K562 (cell line): ENCODE measurements around the gene LCP2.

ENCODE experiments used
- CHD1 ChIP-seq: fragments of 200-600 bp; sonication (generic); IDR thresholded peaks from one replicate; pipeline ENCODE4 v1.6.1; 2012; ENCODE audit warnings: mild to moderate bottlenecking, moderate library complexity, low read length, inconsistent platforms
- CREB1 ChIP-seq, 2 experiments: sonication (generic) in 1 of 2; formaldehyde crosslinking in 1 of 2; IDR thresholded peaks; 2 replicates each; pipeline versions ENCODE4 v1.6.1 to v1.8.0; 2012 to 2022; ENCODE audit warnings: inconsistent platforms in 1 of 2, mild to moderate bottlenecking in 1 of 2, missing genetic modification reagents in 1 of 2, moderate library complexity in 1 of 2
- ERF ChIP-seq: fragments of 450-650 bp; formaldehyde crosslinking; IDR thresholded peaks from 2 replicates; pipeline ENCODE4 v1.4.0; 2020; ENCODE audit warnings: mild to moderate bottlenecking, mixed read lengths
- MTA2 ChIP-seq: fragments of 450-650 bp; IDR thresholded peaks from 2 replicates; pipeline ENCODE4 v1.6.1; 2016; ENCODE audit warnings: low read depth
- MTA3 ChIP-seq: fragments of 450-650 bp; formaldehyde crosslinking; IDR thresholded peaks from 2 replicates; pipeline ENCODE4 v1.6.1; 2017; ENCODE audit warnings: mild to moderate bottlenecking, borderline replicate concordance
- NBN ChIP-seq: fragments of 450-650 bp; IDR thresholded peaks from 2 replicates; pipeline ENCODE4 v1.6.1; 2016; ENCODE audit warnings: low read depth, mild to moderate bottlenecking
- NR2F6 ChIP-seq: fragments of 450-650 bp; formaldehyde crosslinking; IDR thresholded peaks from 2 replicates; pipeline ENCODE4 v1.4.0; 2020; ENCODE audit warnings: mild to moderate bottlenecking
- POLR2AphosphoS5 ChIP-seq: IDR thresholded peaks from 2 replicates; pipeline ENCODE4 v1.6.1; 2011; ENCODE audit warnings: mild to moderate bottlenecking, low read depth, low read length, moderate library complexity; ENCODE audit not compliant: control insufficient read depth, insufficient read depth
- RAD21 ChIP-seq, 2 experiments: fragments of 250-450 bp in 1 of 2; fragments of 450-650 bp in 1 of 2; sonication (Bioruptor Pico) in 1 of 2; formaldehyde crosslinking in 1 of 2; IDR thresholded peaks in 1 of 2; conservative IDR thresholded peaks in 1 of 2; 2 replicates each; pipeline versions ENCODE4 v1.4.0 to v1.8.0; 2020 to 2022; ENCODE audit warnings: mild to moderate bottlenecking in 2 of 2, moderate library complexity in 1 of 2
- SP1 ChIP-seq: sonication (generic); formaldehyde crosslinking; IDR thresholded peaks from 2 replicates; pipeline ENCODE4 v1.8.1; 2022; ENCODE audit warnings: mild to moderate bottlenecking, missing genetic modification reagents
- ZNF561 ChIP-seq: fragments of 450-650 bp; formaldehyde crosslinking; conservative IDR thresholded peaks from 2 replicates; pipeline ENCODE4 v1.4.0; 2020; ENCODE audit warnings: mild to moderate bottlenecking, moderate library complexity
- TF ChIP-seq, protein P1 (sequence below): fragments of 450-650 bp; IDR thresholded peaks from 2 replicates; pipeline ENCODE4 v1.6.1; 2016; ENCODE audit warnings: missing biosample characterization, missing genetic modification characterization
- TF ChIP-seq, protein P2 (sequence below), 3 experiments: IDR thresholded peaks in 2 of 3; conservative IDR thresholded peaks in 1 of 3; 2 replicates each; pipeline ENCODE4 v1.5.1; 2011 to 2012; ENCODE audit warnings: low read length in 3 of 3, mild to moderate bottlenecking in 3 of 3, control low read depth in 2 of 3, improper control_type of control experiment in 1 of 3, inconsistent platforms in 1 of 3, low read depth in 1 of 3, mixed read lengths in 1 of 3, moderate library complexity in 1 of 3; ENCODE audit not compliant: insufficient read depth in 2 of 3
- TF ChIP-seq, protein P3 (sequence below), 2 experiments: fragments of 450-650 bp in 1 of 2; sonication (generic) in 1 of 2; formaldehyde crosslinking in 1 of 2; IDR thresholded peaks; 2 replicates each; pipeline versions ENCODE4 v1.7.1 to v1.9.0; 2016 to 2022; ENCODE audit warnings: inconsistent platforms in 1 of 2, mild to moderate bottlenecking in 1 of 2, missing genetic modification reagents in 1 of 2

DNA sequence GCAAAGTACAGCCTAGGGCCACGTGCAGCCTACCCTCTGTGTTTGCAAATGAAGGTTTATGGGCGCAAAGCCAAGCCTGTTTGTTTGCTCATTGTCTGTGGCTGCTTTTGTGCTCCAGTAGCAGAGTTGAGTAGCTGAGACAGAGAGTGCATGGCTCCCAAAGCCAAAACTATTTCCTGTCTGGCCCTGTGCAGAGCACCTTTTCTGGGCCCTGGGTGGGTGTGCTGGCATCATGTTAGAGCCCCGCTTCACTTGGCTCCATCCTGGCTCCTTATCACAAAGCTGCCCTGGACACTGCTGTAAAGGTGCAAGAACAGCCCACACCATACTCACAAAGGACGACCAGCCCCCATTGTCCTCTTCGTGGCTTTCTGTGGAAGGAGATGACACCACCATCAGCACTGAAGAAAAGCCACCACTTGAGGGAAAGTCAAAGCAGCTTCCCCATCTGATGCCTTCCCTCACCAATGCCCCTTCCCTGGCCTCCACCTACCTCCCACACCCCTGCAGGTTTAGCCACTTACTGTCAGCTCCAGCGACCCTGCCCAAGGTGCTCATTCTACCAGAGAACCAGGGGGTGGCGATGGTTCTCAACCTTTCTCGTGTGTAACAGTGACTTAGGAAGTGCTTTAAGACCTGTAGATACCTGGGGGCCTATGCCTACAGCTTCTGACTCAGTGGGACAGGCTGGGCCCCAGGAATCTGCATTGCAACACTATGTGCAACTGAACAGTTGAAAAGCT is 23.4 kb downstream of the LCP2 start:
- no peak for TF ChIP-seq NBN
- TF ChIP-seq ERF (CRISPR knock-in tag): no peak
- no peak for TF ChIP-seq CHD1
- TF ChIP-seq, protein P1, sequence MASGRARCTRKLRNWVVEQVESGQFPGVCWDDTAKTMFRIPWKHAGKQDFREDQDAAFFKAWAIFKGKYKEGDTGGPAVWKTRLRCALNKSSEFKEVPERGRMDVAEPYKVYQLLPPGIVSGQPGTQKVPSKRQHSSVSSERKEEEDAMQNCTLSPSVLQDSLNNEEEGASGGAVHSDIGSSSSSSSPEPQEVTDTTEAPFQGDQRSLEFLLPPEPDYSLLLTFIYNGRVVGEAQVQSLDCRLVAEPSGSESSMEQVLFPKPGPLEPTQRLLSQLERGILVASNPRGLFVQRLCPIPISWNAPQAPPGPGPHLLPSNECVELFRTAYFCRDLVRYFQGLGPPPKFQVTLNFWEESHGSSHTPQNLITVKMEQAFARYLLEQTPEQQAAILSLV (tag): no peak
- TF ChIP-seq POLR2AphosphoS5: no peak
- TF ChIP-seq MTA2: no peak
- TF ChIP-seq RAD21 (CRISPR knock-in tag; conservative IDR thresholded peaks at IDR 0.05 in 1 of 2, IDR thresholded peaks at IDR 0.05 in 1 of 2): peak in 1 of 2 experiments; percentile 73; a peak in 2 of 4 replicates
- TF ChIP-seq SP1 (CRISPR knock-in tag): no peak
- TF ChIP-seq MTA3: no peak
- TF ChIP-seq, protein P2, sequence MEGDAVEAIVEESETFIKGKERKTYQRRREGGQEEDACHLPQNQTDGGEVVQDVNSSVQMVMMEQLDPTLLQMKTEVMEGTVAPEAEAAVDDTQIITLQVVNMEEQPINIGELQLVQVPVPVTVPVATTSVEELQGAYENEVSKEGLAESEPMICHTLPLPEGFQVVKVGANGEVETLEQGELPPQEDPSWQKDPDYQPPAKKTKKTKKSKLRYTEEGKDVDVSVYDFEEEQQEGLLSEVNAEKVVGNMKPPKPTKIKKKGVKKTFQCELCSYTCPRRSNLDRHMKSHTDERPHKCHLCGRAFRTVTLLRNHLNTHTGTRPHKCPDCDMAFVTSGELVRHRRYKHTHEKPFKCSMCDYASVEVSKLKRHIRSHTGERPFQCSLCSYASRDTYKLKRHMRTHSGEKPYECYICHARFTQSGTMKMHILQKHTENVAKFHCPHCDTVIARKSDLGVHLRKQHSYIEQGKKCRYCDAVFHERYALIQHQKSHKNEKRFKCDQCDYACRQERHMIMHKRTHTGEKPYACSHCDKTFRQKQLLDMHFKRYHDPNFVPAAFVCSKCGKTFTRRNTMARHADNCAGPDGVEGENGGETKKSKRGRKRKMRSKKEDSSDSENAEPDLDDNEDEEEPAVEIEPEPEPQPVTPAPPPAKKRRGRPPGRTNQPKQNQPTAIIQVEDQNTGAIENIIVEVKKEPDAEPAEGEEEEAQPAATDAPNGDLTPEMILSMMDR (IDR thresholded peaks at IDR 0.05 in 2 of 3, conservative IDR thresholded peaks at IDR 0.05 in 1 of 3; ENCODE audit: insufficient read depth in 2 of 3, low read depth in 1 of 3, low read length in 3 of 3): peak; percentile 36 to 66 (median 57); a peak in 4 of 6 replicates
- TF ChIP-seq, protein P3, sequence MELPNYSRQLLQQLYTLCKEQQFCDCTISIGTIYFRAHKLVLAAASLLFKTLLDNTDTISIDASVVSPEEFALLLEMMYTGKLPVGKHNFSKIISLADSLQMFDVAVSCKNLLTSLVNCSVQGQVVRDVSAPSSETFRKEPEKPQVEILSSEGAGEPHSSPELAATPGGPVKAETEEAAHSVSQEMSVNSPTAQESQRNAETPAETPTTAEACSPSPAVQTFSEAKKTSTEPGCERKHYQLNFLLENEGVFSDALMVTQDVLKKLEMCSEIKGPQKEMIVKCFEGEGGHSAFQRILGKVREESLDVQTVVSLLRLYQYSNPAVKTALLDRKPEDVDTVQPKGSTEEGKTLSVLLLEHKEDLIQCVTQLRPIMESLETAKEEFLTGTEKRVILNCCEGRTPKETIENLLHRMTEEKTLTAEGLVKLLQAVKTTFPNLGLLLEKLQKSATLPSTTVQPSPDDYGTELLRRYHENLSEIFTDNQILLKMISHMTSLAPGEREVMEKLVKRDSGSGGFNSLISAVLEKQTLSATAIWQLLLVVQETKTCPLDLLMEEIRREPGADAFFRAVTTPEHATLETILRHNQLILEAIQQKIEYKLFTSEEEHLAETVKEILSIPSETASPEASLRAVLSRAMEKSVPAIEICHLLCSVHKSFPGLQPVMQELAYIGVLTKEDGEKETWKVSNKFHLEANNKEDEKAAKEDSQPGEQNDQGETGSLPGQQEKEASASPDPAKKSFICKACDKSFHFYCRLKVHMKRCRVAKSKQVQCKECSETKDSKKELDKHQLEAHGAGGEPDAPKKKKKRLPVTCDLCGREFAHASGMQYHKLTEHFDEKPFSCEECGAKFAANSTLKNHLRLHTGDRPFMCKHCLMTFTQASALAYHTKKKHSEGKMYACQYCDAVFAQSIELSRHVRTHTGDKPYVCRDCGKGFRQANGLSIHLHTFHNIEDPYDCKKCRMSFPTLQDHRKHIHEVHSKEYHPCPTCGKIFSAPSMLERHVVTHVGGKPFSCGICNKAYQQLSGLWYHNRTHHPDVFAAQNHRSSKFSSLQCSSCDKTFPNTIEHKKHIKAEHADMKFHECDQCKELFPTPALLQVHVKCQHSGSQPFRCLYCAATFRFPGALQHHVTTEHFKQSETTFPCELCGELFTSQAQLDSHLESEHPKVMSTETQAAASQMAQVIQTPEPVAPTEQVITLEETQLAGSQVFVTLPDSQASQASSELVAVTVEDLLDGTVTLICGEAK (IDR thresholded peaks at IDR 0.05): no peak
- TF ChIP-seq, protein P3 (CRISPR knock-in tag; IDR thresholded peaks at IDR 0.05): no peak
- no peak for TF ChIP-seq ZNF561 (CRISPR knock-in tag)
- TF ChIP-seq CREB1 (IDR thresholded peaks at IDR 0.05): no peak
- TF ChIP-seq CREB1 (CRISPR knock-in tag; IDR thresholded peaks at IDR 0.05): no peak
- no peak for TF ChIP-seq NR2F6
